Measurements from ENCODE around the gene UNC119B. TPM values are rescaled to one million over a fixed set of nuclear protein-coding genes. Genes with fewer than 3 reads are reported as not detected.
"Not testable (repeated sequence)": the region's sequence is repeated elsewhere in the genome, so short reads cannot be mapped to it uniquely, and the experiment has no call there.

Gene UNC119B
- total RNA-seq, 2 experiments from 2014 or later: 23.8 to 24.3 TPM

- H3K9me3 Mint-ChIP-seq: no peaks in the 10 kb centered on the region
- POLR2A ChIA-PET: interaction anchor here (1.0 to 1.3 kb wide), 2 partner anchors 16 to 419 kb away, joined by 3 read pairs; partner anchors contain the start of gene UNC119B
- peaks cover 16% of the 10 kb centered on the region for H3K36me3 Mint-ChIP-seq (ENCODE audit: low read depth)
- H3K27me3 Mint-ChIP-seq: no peaks in the 10 kb centered on the region
- ATAC-seq (no peak), DNase-seq (no peak)
- TF ChIP-seq, protein P1, sequence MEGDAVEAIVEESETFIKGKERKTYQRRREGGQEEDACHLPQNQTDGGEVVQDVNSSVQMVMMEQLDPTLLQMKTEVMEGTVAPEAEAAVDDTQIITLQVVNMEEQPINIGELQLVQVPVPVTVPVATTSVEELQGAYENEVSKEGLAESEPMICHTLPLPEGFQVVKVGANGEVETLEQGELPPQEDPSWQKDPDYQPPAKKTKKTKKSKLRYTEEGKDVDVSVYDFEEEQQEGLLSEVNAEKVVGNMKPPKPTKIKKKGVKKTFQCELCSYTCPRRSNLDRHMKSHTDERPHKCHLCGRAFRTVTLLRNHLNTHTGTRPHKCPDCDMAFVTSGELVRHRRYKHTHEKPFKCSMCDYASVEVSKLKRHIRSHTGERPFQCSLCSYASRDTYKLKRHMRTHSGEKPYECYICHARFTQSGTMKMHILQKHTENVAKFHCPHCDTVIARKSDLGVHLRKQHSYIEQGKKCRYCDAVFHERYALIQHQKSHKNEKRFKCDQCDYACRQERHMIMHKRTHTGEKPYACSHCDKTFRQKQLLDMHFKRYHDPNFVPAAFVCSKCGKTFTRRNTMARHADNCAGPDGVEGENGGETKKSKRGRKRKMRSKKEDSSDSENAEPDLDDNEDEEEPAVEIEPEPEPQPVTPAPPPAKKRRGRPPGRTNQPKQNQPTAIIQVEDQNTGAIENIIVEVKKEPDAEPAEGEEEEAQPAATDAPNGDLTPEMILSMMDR (IDR thresholded peaks at IDR 0.05): no peak
- H3K4me3 Mint-ChIP-seq: peak overlapping the region; percentile 88
- CTCF ChIA-PET: interaction anchor here (1.1 kb wide), 1 partner anchor 245 kb away, joined by 3 read pairs; no protein-coding TSS in a partner anchor
- no peak overlapping the region for H3K27ac Mint-ChIP-seq
- intact Hi-C loops (cut with micrococcal nuclease): no loop called here
- H3K4me1 Mint-ChIP-seq (ENCODE audit: low read depth): peaks cover 11% of the 10 kb centered on the region
These were observed 16.7 kb downstream of the UNC119B start for GRCh38 chr12:120726961-120727360.

DNA sequence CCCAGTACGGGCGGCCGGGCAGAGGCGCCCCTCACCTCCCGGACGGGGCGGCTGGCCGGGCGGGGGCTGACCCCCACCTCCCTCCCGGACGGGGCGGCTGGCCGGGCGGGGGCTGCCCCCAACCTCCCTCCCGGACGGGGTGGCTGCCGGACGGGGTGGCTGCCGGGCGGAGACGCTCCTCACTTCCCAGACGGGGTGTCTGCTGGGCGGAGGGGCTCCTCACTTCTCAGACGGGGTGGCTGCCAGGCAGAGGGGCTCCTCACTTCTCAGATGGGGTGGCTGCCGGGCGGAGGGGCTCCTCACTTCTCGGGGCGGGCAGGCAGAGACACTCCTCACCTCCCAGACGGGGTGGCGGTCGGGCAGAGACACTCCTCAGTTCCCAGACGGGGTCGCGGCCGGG is 21.9 kb downstream of the UNC119B start:
- H3K4me1 Mint-ChIP-seq (ENCODE audit: low read depth); intact Hi-C loops (cut with micrococcal nuclease); ATAC-seq; H3K9me3 Mint-ChIP-seq; H3K27me3 Mint-ChIP-seq; H3K27ac Mint-ChIP-seq; H3K4me3 Mint-ChIP-seq; CTCF ChIA-PET; POLR2A ChIA-PET; DNase-seq: not testable (repeated sequence)
- peaks cover 19% of the 10 kb centered on the region for H3K36me3 Mint-ChIP-seq (ENCODE audit: low read depth)

- POLR2A ChIA-PET: no interaction called here
- Mint-ChIP-seq H3K9me3 (no peaks in the 10 kb centered on the region), H3K4me3 (no peak overlapping the region)
These were observed 23.3 kb downstream of the UNC119B start for GRCh38 chr12:120733574-120733973.

GRCh38 chr12:120734210-120734609 is 24.0 kb downstream of the UNC119B start:
- Mint-ChIP-seq H3K4me1 (ENCODE audit: low read depth) (no peaks in the 10 kb centered on the region), H3K36me3 (ENCODE audit: low read depth) (peaks cover 16% of the 10 kb centered on the region), H3K27me3 (no peaks in the 10 kb centered on the region), H3K9me3 (no peaks in the 10 kb centered on the region), H3K27ac (no peak overlapping the region), H3K4me3 (no peak overlapping the region)
- intact Hi-C loops (cut with micrococcal nuclease): no loop called here
- no peak for ATAC-seq
- TF ChIP-seq, protein P1 (IDR thresholded peaks at IDR 0.05): no peak
- POLR2A ChIA-PET: no interaction called here
- CTCF ChIA-PET: no interaction called here
- no peak for DNase-seq

More at GRCh38 chr12:120733574-120733973, 23.3 kb downstream of the UNC119B start:
- intact Hi-C loops (cut with micrococcal nuclease): no loop called here
- Mint-ChIP-seq H3K27ac (no peak overlapping the region), H3K4me1 (ENCODE audit: low read depth) (no peaks in the 10 kb centered on the region), H3K36me3 (ENCODE audit: low read depth) (peaks cover 16% of the 10 kb centered on the region), H3K27me3 (no peaks in the 10 kb centered on the region)
- TF ChIP-seq, protein P1 (IDR thresholded peaks at IDR 0.05): no peak
- no peak for DNase-seq
- CTCF ChIA-PET: no interaction called here
- no peak for ATAC-seq

- H3K4me1 Mint-ChIP-seq (ENCODE audit: low read depth): no peaks in the 10 kb centered on the region
- H3K27ac Mint-ChIP-seq: no peak overlapping the region
- H3K36me3 Mint-ChIP-seq (ENCODE audit: low read depth): peaks cover 12% of the 10 kb centered on the region
- TF ChIP-seq, protein P1 (IDR thresholded peaks at IDR 0.05): no peak
- intact Hi-C loops (cut with micrococcal nuclease): no loop called here
- ATAC-seq (no peak), DNase-seq (no peak)
- no peaks in the 10 kb centered on the region for H3K27me3 Mint-ChIP-seq
- no peaks in the 10 kb centered on the region for H3K9me3 Mint-ChIP-seq
- POLR2A ChIA-PET: no interaction called here
- CTCF ChIA-PET: no interaction called here
- H3K4me3 Mint-ChIP-seq: no peak overlapping the region
These were observed 24.9 kb downstream of the UNC119B start for GRCh38 chr12:120735181-120735580.
